Ascending aorta (tissue), 2 donors: ENCODE measurements around the gene INO80. TPM values are rescaled to one million over a fixed set of nuclear protein-coding genes. Genes with fewer than 3 reads are reported as not detected.
"Not testable (repeated sequence)": the region's sequence is repeated elsewhere in the genome, so short reads cannot be mapped to it uniquely, and the experiment has no call there.

Experiments
- DNase-seq, 2 donors: peaks; one replicate each; pipeline ENCODE4 v3.0.0-alpha.2; 2019; ENCODE audit warnings: low spot score in 2 of 2
- H3K27ac ChIP-seq, 2 donors: fragments of 200-600 bp; sonication (generic); one replicate each; pipeline ENCODE4 v1.5.1; 2016 to 2017; ENCODE audit warnings: mild to moderate bottlenecking in 1 of 2
- H3K27me3 ChIP-seq: fragments of 200-600 bp; sonication (generic); one replicate; pipeline ENCODE4 v1.5.1; 2017
- H3K36me3 ChIP-seq, 2 donors: fragments of 200-600 bp; sonication (generic); one replicate each; pipeline ENCODE4 v1.5.1; 2016
- H3K4me1 ChIP-seq, 2 donors: fragments of 200-600 bp; sonication (generic); one replicate each; pipeline ENCODE4 v1.5.1; 2016 to 2017; ENCODE audit warnings: mild to moderate bottlenecking in 1 of 2
- H3K4me3 ChIP-seq, 2 donors: fragments of 200-600 bp; sonication (generic); one replicate each; pipeline ENCODE4 v1.5.1; 2016 to 2017; ENCODE audit warnings: mild to moderate bottlenecking in 1 of 2
- H3K9me3 ChIP-seq, 2 donors: fragments of 200-600 bp; sonication (generic); one replicate each; pipeline ENCODE4 v1.5.1; 2016
- CTCF ChIP-seq, 3 experiments: fragments of 200-600 bp in 2 of 3; fragments of 450-650 bp in 1 of 3; sonication (generic) in 2 of 3; IDR thresholded peaks; one replicate each; pipeline ENCODE4 v1.5.1; 2016 to 2019; ENCODE audit warnings: antibody characterized with exemption in 3 of 3, mild to moderate bottlenecking in 1 of 3, moderate library complexity in 1 of 3
- intact Hi-C: fragments of 100-400 bp; cut with DNase I; formaldehyde crosslinking; loops from one replicate; pipeline ENCODE4 v1.15.1; 2023
- total RNA-seq: library from RNA; depleted of rRNA; stranded (reverse); fragments of >200 nt; gene quantifications from one replicate; pipeline ENCODE4 v1.1.0, GENCODE V29; 2016

Gene INO80
- total RNA-seq, 1 donor from 2014 or later, result 57.8 TPM

- no peak for DNase-seq
- TF ChIP-seq CTCF (IDR thresholded peaks at IDR 0.05), result no peak
These were observed 37.7 kb upstream of the INO80 start for GRCh38 chr15:41153733-41154132.

GRCh38 chr15:41151451-41152005, 35.4 kb upstream of the INO80 start:
- TF ChIP-seq CTCF (IDR thresholded peaks at IDR 0.05), result no peak
- H3K27me3 ChIP-seq, result no peaks in the 10 kb centered on the region
- intact Hi-C loops, result no loop called here
- H3K9me3 ChIP-seq, result no peaks in the 10 kb centered on the region
- H3K36me3 ChIP-seq, result no peaks in the 10 kb centered on the region
- no peak overlapping the region for H3K27ac ChIP-seq
- no peak for DNase-seq
- H3K4me1 ChIP-seq, result no peaks in the 10 kb centered on the region
- H3K4me3 ChIP-seq, result no peak overlapping the region

More at GRCh38 chr15:41153733-41154132, 37.7 kb upstream of the INO80 start:
- Histone ChIP-seq H3K4me1 (no peaks in the 10 kb centered on the region), H3K9me3 (no peaks in the 10 kb centered on the region), H3K27me3 (no peaks in the 10 kb centered on the region), H3K4me3 (no peak overlapping the region), H3K27ac (no peak overlapping the region), H3K36me3 (no peaks in the 10 kb centered on the region)
- intact Hi-C loops, result no loop called here

GRCh38 chr15:41150279-41150678, 34.2 kb upstream of the INO80 start:
- H3K9me3 ChIP-seq, result no peaks in the 10 kb centered on the region
- H3K27me3 ChIP-seq, result no peaks in the 10 kb centered on the region
- no peak for DNase-seq
- no peaks in the 10 kb centered on the region for H3K36me3 ChIP-seq
- no peak overlapping the region for H3K4me3 ChIP-seq
- H3K4me1 ChIP-seq, result no peaks in the 10 kb centered on the region
- H3K27ac ChIP-seq, result no peak overlapping the region
- intact Hi-C loops, result no loop called here
- no peak for TF ChIP-seq CTCF (IDR thresholded peaks at IDR 0.05)

GRCh38 chr15:41148065-41148464, 32.0 kb upstream of the INO80 start:
- DNase-seq, result no peak
- H3K27me3 ChIP-seq, result no peaks in the 10 kb centered on the region
- TF ChIP-seq CTCF (IDR thresholded peaks at IDR 0.05), result no peak
- no peak overlapping the region for H3K4me3 ChIP-seq
- H3K4me1 ChIP-seq, result no peaks in the 10 kb centered on the region
- no peaks in the 10 kb centered on the region for H3K9me3 ChIP-seq
- H3K27ac ChIP-seq, result no peak overlapping the region
- no peaks in the 10 kb centered on the region for H3K36me3 ChIP-seq
- intact Hi-C loops, result no loop called here

GRCh38 chr15:41139619-41140018, 23.5 kb upstream of the INO80 start:
- Histone ChIP-seq H3K4me1 (no peaks in the 10 kb centered on the region), H3K9me3 (no peaks in the 10 kb centered on the region), H3K4me3 (no peak overlapping the region), H3K27ac (no peak overlapping the region), H3K27me3 (no peaks in the 10 kb centered on the region), H3K36me3 (no peaks in the 10 kb centered on the region)
- TF ChIP-seq CTCF (IDR thresholded peaks at IDR 0.05), result no peak
- intact Hi-C loops, result no loop called here
- DNase-seq, result no peak

- H3K9me3 ChIP-seq, intact Hi-C loops, H3K27me3 ChIP-seq, H3K36me3 ChIP-seq, H3K27ac ChIP-seq, DNase-seq, H3K4me1 ChIP-seq, H3K4me3 ChIP-seq: not testable (repeated sequence)
These were observed 23.0 kb upstream of the INO80 start for GRCh38 chr15:41139112-41139511.

- H3K4me1 ChIP-seq, H3K9me3 ChIP-seq, DNase-seq, H3K4me3 ChIP-seq, intact Hi-C loops, H3K27me3 ChIP-seq, H3K27ac ChIP-seq, H3K36me3 ChIP-seq: not testable (repeated sequence)
These were observed 19.5 kb upstream of the INO80 start for GRCh38 chr15:41135580-41135979.
